Mesenchymal stem cell (in vitro differentiated cells and primary cell): ENCODE measurements around the gene LFNG.

Experiments used
- DNase-seq: peaks from one replicate; pipeline ENCODE4 v3.0.0-alpha.2; 2013
- H2AFZ ChIP-seq: one replicate; pipeline ENCODE4 v1.6.1; 2013; ENCODE audit warnings: low read depth, mild to moderate bottlenecking, control low read depth, inconsistent platforms, low read length, moderate library complexity
- H2AK5ac ChIP-seq: 2 replicates; pipeline ENCODE4 v1.6.1; 2013; ENCODE audit warnings: low read length, moderate library complexity, mild to moderate bottlenecking, inconsistent platforms; ENCODE audit not compliant: severe bottlenecking
- H2BK120ac ChIP-seq: one replicate; pipeline ENCODE4 v1.6.1; 2013; ENCODE audit warnings: low read depth, mild to moderate bottlenecking, inconsistent platforms, low read length, moderate library complexity
- H2BK12ac ChIP-seq, 2 experiments: one replicate each; pipeline ENCODE4 v1.6.1; 2013; ENCODE audit warnings: inconsistent platforms in 2 of 2, low read length in 2 of 2, mild to moderate bottlenecking in 2 of 2, moderate library complexity in 2 of 2, control low read depth in 1 of 2
- H2BK15ac ChIP-seq: one replicate; pipeline ENCODE4 v1.6.1; 2013; ENCODE audit warnings: mild to moderate bottlenecking, low read depth, inconsistent platforms; ENCODE audit not compliant: poor library complexity, severe bottlenecking
- H2BK5ac ChIP-seq: 2 replicates; pipeline ENCODE4 v1.6.1; 2013; ENCODE audit warnings: low read depth, mild to moderate bottlenecking, low read length, control low read depth, inconsistent platforms; ENCODE audit not compliant: poor library complexity, severe bottlenecking
- H3K14ac ChIP-seq, 2 experiments: one replicate each; pipeline ENCODE4 v1.6.1; 2013; ENCODE audit warnings: inconsistent platforms in 2 of 2, low read length in 2 of 2, control low read depth in 1 of 2, mild to moderate bottlenecking in 1 of 2, moderate library complexity in 1 of 2
- H3K18ac ChIP-seq, 2 experiments: one replicate each; pipeline ENCODE4 v1.6.1; 2013; ENCODE audit warnings: inconsistent platforms in 2 of 2, low read length in 2 of 2, control low read depth in 1 of 2, low read depth in 1 of 2, mild to moderate bottlenecking in 1 of 2
- H3K23ac ChIP-seq, 2 experiments: one replicate each; pipeline ENCODE4 v1.6.1; 2013; ENCODE audit warnings: inconsistent platforms in 2 of 2, low read length in 2 of 2, mild to moderate bottlenecking in 2 of 2, moderate library complexity in 2 of 2, control low read depth in 1 of 2
- H3K27ac ChIP-seq: 2 replicates; pipeline ENCODE4 v1.5.1; 2013; ENCODE audit warnings: mild to moderate bottlenecking, moderate library complexity, low read length, control low read depth, inconsistent platforms; ENCODE audit not compliant: poor library complexity, severe bottlenecking
- H3K27me3 ChIP-seq, 2 experiments: 2 replicates each; pipeline versions ENCODE4 v1.6.1 to v1.7.0; 2013; ENCODE audit warnings: low read length in 2 of 2, mild to moderate bottlenecking in 2 of 2, moderate library complexity in 2 of 2, control low read depth in 1 of 2, inconsistent platforms in 1 of 2; ENCODE audit not compliant: control insufficient read depth in 1 of 2, insufficient read depth in 1 of 2
- H3K36me3 ChIP-seq, 2 experiments: 2 replicates each; pipeline versions ENCODE4 v1.6.1 to v1.7.0; 2013; ENCODE audit warnings: low read length in 2 of 2, control low read depth in 1 of 2, inconsistent platforms in 1 of 2, low read depth in 1 of 2, mild to moderate bottlenecking in 1 of 2; ENCODE audit not compliant: insufficient read depth in 2 of 2, control insufficient read depth in 1 of 2
- H3K4ac ChIP-seq, 2 experiments: one replicate each; pipeline ENCODE4 v1.6.1; 2013; ENCODE audit warnings: inconsistent platforms in 2 of 2, low read length in 2 of 2, mild to moderate bottlenecking in 2 of 2, moderate library complexity in 2 of 2, control low read depth in 1 of 2, low read depth in 1 of 2
- H3K4me1 ChIP-seq: 2 replicates; pipeline ENCODE4 v1.6.1; 2013; ENCODE audit warnings: low read depth, low read length, control low read depth; ENCODE audit not compliant: control insufficient read depth, insufficient read depth
- H3K4me2 ChIP-seq: 2 replicates; pipeline ENCODE4 v1.6.1; 2013; ENCODE audit warnings: low read length, mild to moderate bottlenecking, inconsistent platforms; ENCODE audit not compliant: poor library complexity, severe bottlenecking
- H3K4me3 ChIP-seq, 2 experiments: 2 replicates each; pipeline versions ENCODE4 v1.5.1 to v1.7.0; 2013; ENCODE audit warnings: low read length in 2 of 2, mild to moderate bottlenecking in 2 of 2, control low read depth in 1 of 2, low read depth in 1 of 2; ENCODE audit not compliant: insufficient read depth in 1 of 2
- H3K79me1 ChIP-seq: replicated peaks from 2 replicates; pipeline ENCODE4 v1.6.1; 2013; ENCODE audit warnings: mild to moderate bottlenecking, control low read depth, low read length, inconsistent platforms; ENCODE audit not compliant: poor library complexity, severe bottlenecking
- H3K9ac ChIP-seq: 2 replicates; pipeline ENCODE4 v1.7.0; 2013; ENCODE audit warnings: mild to moderate bottlenecking, low read length, moderate library complexity
- H3K9me3 ChIP-seq: 2 replicates; pipeline ENCODE4 v1.7.0; 2013; ENCODE audit warnings: mild to moderate bottlenecking, low read length; ENCODE audit not compliant: control insufficient read depth
- H4K8ac ChIP-seq: one replicate; pipeline ENCODE4 v1.6.1; 2013; ENCODE audit warnings: inconsistent platforms, mild to moderate bottlenecking, low read length, moderate library complexity
- H4K91ac ChIP-seq: one replicate; pipeline ENCODE4 v1.6.1; 2013; ENCODE audit warnings: mild to moderate bottlenecking, low read length, inconsistent platforms
- WGBS: methylation state at CpG from one replicate; pipeline ENCODE4 v1.1.7; 2013; ENCODE audit warnings: mixed read lengths; 5-methylcytosine and 5-hydroxymethylcytosine counted together

The LFNG gene

DNA sequence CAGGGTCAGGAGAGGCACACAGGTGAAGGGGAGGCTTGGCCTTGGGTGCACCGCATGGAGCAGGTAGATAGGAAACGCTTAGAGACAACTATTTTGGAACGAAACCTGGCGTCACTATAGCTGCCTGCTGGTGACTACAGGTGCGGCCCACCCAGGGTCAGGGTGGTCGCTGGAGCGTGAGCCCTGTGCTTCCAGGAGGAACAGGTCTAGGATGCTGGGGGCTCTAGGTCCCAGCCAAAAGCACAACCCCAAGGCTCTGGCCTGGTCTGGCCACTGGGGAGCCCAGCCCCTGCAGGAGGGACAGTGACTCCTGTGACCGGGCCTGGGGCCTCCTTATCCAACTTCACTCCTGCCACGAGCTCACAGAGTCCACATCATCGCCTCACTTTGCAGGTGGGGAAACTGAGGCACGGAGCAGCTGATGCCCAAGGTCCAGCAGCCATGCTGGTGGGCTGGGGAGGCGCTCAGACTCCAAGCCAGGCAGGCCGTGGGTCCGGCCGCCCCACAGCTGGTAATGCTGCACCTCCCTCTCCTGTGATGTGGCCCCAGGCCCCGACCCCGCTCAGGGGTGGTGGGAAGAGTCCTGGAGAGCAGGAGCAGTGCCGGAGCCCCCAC lies 9.0 kb downstream of the LFNG start:
- H2BK5ac ChIP-seq = no peak overlapping the region
- no peak overlapping the region for H3K4me2 ChIP-seq
- H2BK12ac ChIP-seq = peak overlapping the region in 1 of 2 experiments; percentile 100
- peak overlapping the region in 1 of 2 experiments; percentile 88 for H3K14ac ChIP-seq
- H4K91ac ChIP-seq = no peak overlapping the region
- H3K27ac ChIP-seq = peak overlapping the region; percentile 76
- 91% methylated on average over 18 of the region's 18 CpGs for WGBS
- peak overlapping the region in 1 of 2 experiments; percentile 94 for H3K18ac ChIP-seq
- DNase-seq = no peak
- no peak overlapping the region for H2BK15ac ChIP-seq
- no peaks in the 10 kb centered on the region for H3K9me3 ChIP-seq
- peak overlapping the region; percentile 25 to 71 for H3K4ac ChIP-seq
- peak overlapping the region; percentile 27 for H2AK5ac ChIP-seq
- no peaks in the 10 kb centered on the region for H3K27me3 ChIP-seq
- H3K36me3 ChIP-seq = peaks cover 0 to 74% of the 10 kb centered on the region in 2 experiments
- H3K23ac ChIP-seq = no peak overlapping the region
- no peak overlapping the region for H2BK120ac ChIP-seq
- no peak overlapping the region for H3K4me3 ChIP-seq
- no peak overlapping the region for H4K8ac ChIP-seq
- peaks cover 72% of the 10 kb centered on the region for H3K4me1 ChIP-seq
- no peak overlapping the region for H2AFZ ChIP-seq
- H3K9ac ChIP-seq = peak overlapping the region; percentile 53
- H3K79me1 ChIP-seq = no peaks in the 10 kb centered on the region

DNA sequence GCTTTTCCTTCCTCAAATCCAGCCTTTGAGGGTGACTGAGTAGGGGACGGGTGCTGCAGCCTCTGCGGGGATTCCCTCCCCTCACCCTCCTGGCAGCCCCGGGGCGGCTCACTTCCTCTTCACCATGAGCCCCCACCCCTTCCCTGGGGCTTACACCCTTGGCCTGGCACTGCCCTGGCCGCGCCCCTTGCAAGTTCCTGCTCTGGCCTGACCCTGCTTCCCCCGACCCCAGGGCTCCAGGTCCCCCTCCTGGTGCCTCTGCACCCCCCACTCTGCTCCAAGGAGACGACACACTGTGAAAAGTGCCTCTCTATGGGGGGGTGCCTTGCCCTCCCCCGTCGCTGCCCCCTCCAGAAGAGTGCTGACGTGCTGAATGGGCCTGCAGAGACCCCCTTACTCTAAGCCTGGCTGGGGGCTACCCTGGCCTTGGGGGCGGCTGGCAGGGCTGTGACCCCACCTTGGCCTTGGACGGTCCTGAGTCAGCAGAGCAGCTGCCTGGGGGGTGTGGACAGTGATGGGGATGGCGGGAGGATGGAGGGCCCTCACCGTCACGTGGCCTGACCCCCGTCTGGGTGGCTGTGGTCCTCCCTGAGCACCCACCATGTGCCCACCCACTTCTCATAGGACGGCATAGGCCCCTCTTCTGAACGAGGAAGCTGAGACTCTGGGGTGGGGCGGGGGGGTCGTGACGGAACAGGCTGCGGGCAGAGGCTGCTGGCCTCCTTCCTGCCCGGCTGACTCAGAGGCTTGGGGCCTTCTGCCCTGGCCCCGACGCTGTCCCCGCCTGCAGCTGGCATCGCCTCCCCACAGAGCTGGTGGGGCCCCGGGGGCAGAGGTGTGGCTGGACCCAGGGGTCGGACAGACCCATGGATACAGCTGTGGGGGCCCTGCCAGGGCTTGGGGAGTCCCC lies 9.8 kb downstream of the LFNG start:
- peak overlapping the region; percentile 9 for H2BK120ac ChIP-seq
- DNase-seq = peak; percentile 63
- H2BK15ac ChIP-seq = peak overlapping the region; percentile 66
- H3K27me3 ChIP-seq = no peaks in the 10 kb centered on the region
- peak overlapping the region; percentile 52 for H3K9ac ChIP-seq
- peak overlapping the region; percentile 73 for H2AFZ ChIP-seq
- peak overlapping the region; percentile 98 for H4K91ac ChIP-seq
- H3K23ac ChIP-seq = peak overlapping the region in 1 of 2 experiments; percentile 50
- H3K27ac ChIP-seq = peak overlapping the region; percentile 83
- H3K9me3 ChIP-seq = no peaks in the 10 kb centered on the region
- H3K79me1 ChIP-seq = no peaks in the 10 kb centered on the region
- peak overlapping the region; percentile 39 to 75 for H3K4ac ChIP-seq
- peak overlapping the region; percentile 95 for H4K8ac ChIP-seq
- peak overlapping the region; percentile 94 to 96 for H3K18ac ChIP-seq
- H3K14ac ChIP-seq = peak overlapping the region in 1 of 2 experiments; percentile 83
- H3K4me3 ChIP-seq = no peak overlapping the region
- peaks cover 64% of the 10 kb centered on the region for H3K4me1 ChIP-seq
- peak overlapping the region; percentile 4 for H3K4me2 ChIP-seq
- H2BK12ac ChIP-seq = peak overlapping the region; percentile 94 to 100
- H2AK5ac ChIP-seq = peak overlapping the region; percentile 88
- peaks cover 0 to 66% of the 10 kb centered on the region in 2 experiments for H3K36me3 ChIP-seq
- WGBS = 38% methylated on average over 23 of the region's 30 CpGs
- no peak overlapping the region for H2BK5ac ChIP-seq

DNA sequence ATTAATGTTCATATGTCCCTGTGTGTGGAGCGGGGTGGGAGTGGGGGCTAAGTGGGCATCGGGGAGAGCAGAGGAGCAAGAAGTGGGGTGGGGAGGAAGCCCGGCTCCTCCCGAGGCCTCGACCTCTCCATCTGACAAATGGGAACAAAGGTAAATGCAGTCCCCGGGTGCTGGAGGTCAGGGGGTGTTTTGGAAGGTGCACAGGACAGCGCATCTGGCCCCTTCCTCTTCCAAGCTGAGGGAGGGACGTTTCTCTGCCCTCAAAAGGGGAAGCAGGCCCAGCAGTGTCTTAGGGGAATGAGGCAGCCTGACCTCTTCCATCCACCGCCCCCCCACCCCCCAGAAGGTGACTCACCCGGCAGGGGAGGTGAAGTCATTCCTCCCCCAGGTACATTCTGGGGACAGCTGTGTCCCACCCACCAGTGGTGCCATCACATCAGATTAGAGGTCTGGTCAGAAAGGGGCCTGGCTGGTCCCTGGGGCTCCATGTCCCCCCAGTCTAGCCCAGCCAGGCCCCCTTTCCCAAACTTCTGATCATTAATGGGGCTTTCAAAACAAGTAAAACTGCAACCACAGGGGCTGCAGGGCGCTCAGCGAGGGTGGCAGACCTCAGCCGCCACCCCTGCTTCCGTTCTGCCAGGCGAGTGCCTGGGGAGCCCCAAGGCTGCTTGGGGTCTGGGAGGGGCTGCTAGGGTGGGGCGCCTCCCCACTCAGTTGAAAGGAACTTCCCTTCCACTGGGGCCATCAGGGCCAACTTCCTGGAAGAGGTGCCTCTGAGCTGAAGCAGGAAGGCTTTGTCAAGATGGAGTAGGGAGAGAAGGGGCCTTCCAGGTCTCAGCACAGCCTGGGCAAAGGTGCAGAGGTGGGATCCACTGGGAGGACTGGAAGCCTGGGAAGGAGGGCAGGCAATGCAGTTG lies 10.8 kb downstream of the LFNG start:
- peak overlapping the region; percentile 71 for H2BK5ac ChIP-seq
- no peak overlapping the region for H3K4me2 ChIP-seq
- DNase-seq = no peak
- WGBS = 75% methylated on average over 15 of the region's 16 CpGs
- H3K27ac ChIP-seq = peak overlapping the region; percentile 83
- peak overlapping the region; percentile 66 for H2BK15ac ChIP-seq
- no peak overlapping the region for H3K14ac ChIP-seq
- no peaks in the 10 kb centered on the region for H3K27me3 ChIP-seq
- no peak overlapping the region for H3K4me3 ChIP-seq
- H4K91ac ChIP-seq = peak overlapping the region; percentile 98
- peak overlapping the region; percentile 11 for H2BK120ac ChIP-seq
- peaks cover 0 to 57% of the 10 kb centered on the region in 2 experiments for H3K36me3 ChIP-seq
- H3K9me3 ChIP-seq = no peaks in the 10 kb centered on the region
- peaks cover 55% of the 10 kb centered on the region for H3K4me1 ChIP-seq
- peak overlapping the region; percentile 94 to 96 for H3K18ac ChIP-seq
- H4K8ac ChIP-seq = peak overlapping the region; percentile 95
- no peak overlapping the region for H3K23ac ChIP-seq
- peak overlapping the region in 1 of 2 experiments; percentile 75 for H3K4ac ChIP-seq
- no peak overlapping the region for H2AFZ ChIP-seq
- peak overlapping the region; percentile 52 for H3K9ac ChIP-seq
- peak overlapping the region; percentile 82 for H2AK5ac ChIP-seq
- H2BK12ac ChIP-seq = peak overlapping the region; percentile 59 to 72
- H3K79me1 ChIP-seq = no peaks in the 10 kb centered on the region
